ENCODE data around the gene KMT5C.

KMT5C gene

GRCh38 chr19:55368701-55369563 lies 29.3 kb downstream of the KMT5C start:
- DNase-seq, result peak; percentile 43 to 71 (median 54)

GRCh38 chr19:55369653-55370304 lies 30.1 kb downstream of the KMT5C start:
- DNase-seq, result peak in 2 of 4 experiments; percentile 13 to 37

GRCh38 chr19:55370305-55370988 lies 30.8 kb downstream of the KMT5C start, which contains the start of gene IL11:
Gene IL11 (minus strand): TSS chr19:55370463. CDS start chr19:55370310, 153 bp downstream.
- no peak for DNase-seq

- no peak for DNase-seq
Observed at GRCh38 chr19:55372316-55373081, 32.8 kb downstream of the KMT5C start.

GRCh38 chr19:55373306-55373992 lies 33.8 kb downstream of the KMT5C start:
- DNase-seq, result no peak

GRCh38 chr19:55373993-55374757 lies 34.5 kb downstream of the KMT5C start:
- no peak for DNase-seq

GRCh38 chr19:55376241-55376933 lies 36.7 kb downstream of the KMT5C start, which contains the start of gene TMEM190:
Gene TMEM190 (plus strand): TSS chr19:55376826. CDS start chr19:55376854, 28 bp downstream.
- no peak for DNase-seq

GRCh38 chr19:55377356-55378131 lies 37.9 kb downstream of the KMT5C start:
- no peak for DNase-seq

GRCh38 chr19:55379174-55379573 lies 39.5 kb downstream of the KMT5C start:
- DNase-seq, result no peak

- DNase-seq, result no peak
Observed at GRCh38 chr19:55382013-55382412, 42.3 kb downstream of the KMT5C start.

GRCh38 chr19:55382522-55383054 lies 42.9 kb downstream of the KMT5C start:
- no peak for DNase-seq

GRCh38 chr19:55383279-55384130 lies 43.8 kb downstream of the KMT5C start:
- DNase-seq, result peak; percentile 61 to 90 (median 77)

GRCh38 chr19:55384131-55384919 lies 44.6 kb downstream of the KMT5C start, which contains the start of gene TMEM238:
Gene TMEM238 (minus strand): TSS chr19:55384292. CDS start chr19:55384259, 33 bp downstream.
- peak; percentile 41 to 55 (median 52) for DNase-seq

- peak; percentile 96 to 97 (median 96) for DNase-seq
Observed at GRCh38 chr19:55384920-55385723, 45.4 kb downstream of the KMT5C start.

GRCh38 chr19:55385724-55386492 lies 46.2 kb downstream of the KMT5C start, which contains the start of gene RPL28:
Gene RPL28 (plus strand): TSS chr19:55385932. CDS start chr19:55386358, 426 bp downstream.
- DNase-seq, result peak; percentile 99 to 100 (median 100)
